Ascending aorta (tissue), 2 donors: ENCODE results near the gene DUOX1. TPM values are rescaled to one million over a fixed set of nuclear protein-coding genes. Genes with fewer than 3 reads are reported as not detected.

Experiments used
- DNase-seq, 2 donors: peaks; one replicate each; pipeline ENCODE4 v3.0.0-alpha.2; 2019; ENCODE audit warnings: low spot score in 2 of 2
- H3K27ac ChIP-seq, 2 donors: fragments of 200-600 bp; sonication (generic); one replicate each; pipeline ENCODE4 v1.5.1; 2016 to 2017; ENCODE audit warnings: mild to moderate bottlenecking in 1 of 2
- H3K27me3 ChIP-seq: fragments of 200-600 bp; sonication (generic); one replicate; pipeline ENCODE4 v1.5.1; 2017
- H3K36me3 ChIP-seq, 2 donors: fragments of 200-600 bp; sonication (generic); one replicate each; pipeline ENCODE4 v1.5.1; 2016
- H3K4me1 ChIP-seq, 2 donors: fragments of 200-600 bp; sonication (generic); one replicate each; pipeline ENCODE4 v1.5.1; 2016 to 2017; ENCODE audit warnings: mild to moderate bottlenecking in 1 of 2
- H3K4me3 ChIP-seq, 2 donors: fragments of 200-600 bp; sonication (generic); one replicate each; pipeline ENCODE4 v1.5.1; 2016 to 2017; ENCODE audit warnings: mild to moderate bottlenecking in 1 of 2
- H3K9me3 ChIP-seq, 2 donors: fragments of 200-600 bp; sonication (generic); one replicate each; pipeline ENCODE4 v1.5.1; 2016
- CTCF ChIP-seq, 3 experiments: fragments of 200-600 bp in 2 of 3; fragments of 450-650 bp in 1 of 3; sonication (generic) in 2 of 3; IDR thresholded peaks; one replicate each; pipeline ENCODE4 v1.5.1; 2016 to 2019; ENCODE audit warnings: antibody characterized with exemption in 3 of 3, mild to moderate bottlenecking in 1 of 3, moderate library complexity in 1 of 3
- intact Hi-C: fragments of 100-400 bp; cut with DNase I; formaldehyde crosslinking; loops from one replicate; pipeline ENCODE4 v1.15.1; 2023
- total RNA-seq: library from RNA; depleted of rRNA; stranded (reverse); fragments of >200 nt; gene quantifications from one replicate; pipeline ENCODE4 v1.1.0, GENCODE V29; 2016

Gene DUOX1
- total RNA-seq, 1 donor from 2014 or later = 2.7 TPM

- intact Hi-C loops = loop anchor here (1.0 to 5.0 kb wide), 3 partner anchors 20 to 270 kb away; partner anchors contain the start of gene GATM
- peaks cover 0 to 5% of the 10 kb centered on the region in 2 donors for H3K4me1 ChIP-seq
- peak overlapping the region; percentile 89 to 98 for H3K27ac ChIP-seq
- no peak for TF ChIP-seq CTCF (IDR thresholded peaks at IDR 0.05)
- peak overlapping the region; percentile 79 to 94 for H3K4me3 ChIP-seq
- H3K36me3 ChIP-seq = no peaks in the 10 kb centered on the region
- DNase-seq = no peak
- H3K27me3 ChIP-seq = no peaks in the 10 kb centered on the region
- no peaks in the 10 kb centered on the region for H3K9me3 ChIP-seq
Measured at GRCh38 chr15:45186771-45187577, 57.2 kb downstream of the DUOX1 start.

DNA sequence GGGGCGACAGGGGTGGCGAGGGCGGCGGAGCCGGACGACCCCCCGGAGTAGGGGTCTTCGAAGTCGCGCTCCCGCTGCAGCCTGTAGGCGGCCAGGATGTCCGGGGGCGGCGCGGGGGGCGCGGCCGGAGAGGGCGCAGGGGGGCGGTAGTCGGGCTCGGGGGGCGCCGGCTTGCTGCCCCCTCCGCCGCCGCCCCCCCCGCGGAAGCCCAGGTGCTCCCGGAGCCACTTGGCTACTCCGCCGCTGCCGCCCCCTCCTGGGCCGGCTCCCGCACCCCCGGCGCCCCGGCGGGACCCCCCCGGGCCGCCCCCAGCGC, 57.7 kb downstream of the DUOX1 start:
- DNase-seq = no peak
- no peaks in the 10 kb centered on the region for H3K36me3 ChIP-seq
- TF ChIP-seq CTCF (IDR thresholded peaks at IDR 0.05) = no peak
- intact Hi-C loops = loop anchor here (5.0 kb wide), 2 partner anchors 190 to 270 kb away; partner anchors contain the start of gene GATM
- no peaks in the 10 kb centered on the region for H3K9me3 ChIP-seq
- H3K4me3 ChIP-seq = peak overlapping the region; percentile 79 to 94
- peaks cover 0 to 5% of the 10 kb centered on the region in 2 donors for H3K4me1 ChIP-seq
- H3K27me3 ChIP-seq = no peaks in the 10 kb centered on the region
- H3K27ac ChIP-seq = peak overlapping the region; percentile 89 to 98

GRCh38 chr15:45187894-45188830, 58.4 kb downstream of the DUOX1 start, which contains the start of gene SHF:
TSS of gene SHF (minus strand) at chr15:45187966. CDS start at chr15:45187951, 15 bp downstream.
- H3K4me1 ChIP-seq = peaks cover 0 to 5% of the 10 kb centered on the region in 2 donors
- peak within 1 kb of the TSS; percentile 79 to 94 for H3K4me3 ChIP-seq
- no peaks in the 10 kb centered on the region for H3K9me3 ChIP-seq
- H3K36me3 ChIP-seq = no peaks in the 10 kb centered on the region
- DNase-seq = peak in 1 of 2 donors; percentile 86
- TF ChIP-seq CTCF (IDR thresholded peaks at IDR 0.05) = no peak
- no peaks in the 10 kb centered on the region for H3K27me3 ChIP-seq
- intact Hi-C loops = loop anchor here (1.0 to 5.0 kb wide), 3 partner anchors 10 to 269 kb away; partner anchors contain the start of gene GATM
- peak within 1 kb of the TSS; percentile 89 to 98 for H3K27ac ChIP-seq

DNA sequence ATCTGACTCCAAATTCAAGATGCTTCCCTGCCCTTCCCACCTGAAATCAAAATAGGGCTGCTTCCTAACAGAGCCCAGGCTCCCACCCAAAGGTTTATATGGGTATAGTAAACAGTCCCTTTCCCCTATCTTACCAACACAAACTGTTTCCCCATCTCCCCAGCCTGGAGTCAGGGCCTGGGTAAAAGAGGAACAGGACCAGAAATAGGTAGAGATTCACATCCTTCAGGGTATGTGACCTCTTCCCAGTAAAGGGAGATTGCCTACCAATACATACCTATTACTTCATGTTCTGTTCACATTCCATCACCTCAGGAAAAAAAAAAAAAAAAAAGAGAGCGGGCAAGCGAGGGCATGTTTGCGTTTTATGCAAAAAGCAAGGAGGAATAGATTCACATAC, 67.7 kb downstream of the DUOX1 start:
- Histone ChIP-seq H3K27ac (peak overlapping the region in 1 of 2 donors; percentile 98), H3K4me3 (peak overlapping the region in 1 of 2 donors; percentile 49), H3K9me3 (no peaks in the 10 kb centered on the region), H3K27me3 (no peaks in the 10 kb centered on the region), H3K36me3 (no peaks in the 10 kb centered on the region), H3K4me1 (no peaks in the 10 kb centered on the region)
- TF ChIP-seq CTCF (IDR thresholded peaks at IDR 0.05) = no peak
- peak in 1 of 2 donors; percentile 58 for DNase-seq
- intact Hi-C loops = loop anchor here (10.0 kb wide), 1 partner anchor 483 kb away; the partner anchor contains the start of genes B2M and PATL2

DNA sequence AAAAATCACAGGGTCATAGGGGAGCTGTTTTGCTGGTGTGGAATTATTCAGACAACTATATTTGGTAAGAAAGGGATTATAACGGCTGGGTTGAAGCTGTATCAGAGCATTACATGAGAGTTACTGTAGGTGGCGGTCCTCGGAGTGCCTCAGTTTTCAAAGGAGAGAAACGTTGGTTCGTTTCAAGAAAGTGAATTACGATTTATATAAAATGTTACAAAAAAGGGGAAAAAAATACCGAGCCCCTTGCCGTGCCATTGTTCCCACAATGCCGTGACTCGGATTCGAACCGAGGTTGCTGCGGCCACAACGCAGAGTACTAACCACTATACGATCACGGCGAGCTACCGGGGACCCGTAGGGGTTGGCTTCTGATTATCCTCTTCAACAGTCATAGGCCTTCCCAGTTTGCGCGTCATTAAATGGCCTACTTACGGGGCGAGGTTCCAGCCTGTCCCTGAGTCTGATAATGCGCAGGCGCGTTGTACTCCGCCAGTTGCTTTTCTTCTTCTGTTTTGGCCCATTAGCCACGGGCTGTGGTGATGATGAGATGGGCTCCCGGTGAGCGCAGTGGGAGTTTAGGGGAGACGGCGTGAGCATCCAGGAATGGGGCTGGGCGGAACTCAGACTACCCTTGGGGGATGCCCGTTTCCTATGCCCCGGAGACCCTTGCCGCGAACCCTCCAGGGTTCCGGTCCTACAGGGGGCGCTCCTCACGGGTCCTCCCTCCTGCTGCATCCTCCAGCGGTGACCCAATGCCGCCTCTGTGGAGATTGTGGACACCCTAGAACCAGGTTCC, 68.7 kb downstream of the DUOX1 start:
- Histone ChIP-seq H3K36me3 (no peaks in the 10 kb centered on the region), H3K4me1 (peaks cover 0 to 5% of the 10 kb centered on the region in 2 donors), H3K27ac (peak overlapping the region; percentile 96 to 98), H3K27me3 (no peaks in the 10 kb centered on the region), H3K9me3 (no peaks in the 10 kb centered on the region), H3K4me3 (peak overlapping the region; percentile 68 to 87)
- intact Hi-C loops = loop anchor here (1.0 to 10.0 kb wide), 3 partner anchors 10 to 484 kb away; partner anchors contain the start of genes B2M and PATL2
- peak; percentile 90 to 99 for DNase-seq
- TF ChIP-seq CTCF (IDR thresholded peaks at IDR 0.05) = peak; percentile 55 to 68 (median 66)
